GM10847 (cell line): ENCODE data around the gene USP33.
A peak's percentile ranks its signal among the peaks of the same experiment; 100 is the strongest.

Source experiments
- POLR2A ChIP-seq: IDR thresholded peaks from 2 replicates; pipeline ENCODE4 v1.6.1; 2011; ENCODE audit not compliant: insufficient read length; ENCODE audit errors: extremely low read depth

The USP33 gene

GRCh38 chr1:77759071-77760028 is at the start of gene USP33:
TSS of gene USP33 (minus strand) at chr1:77759852. CDS start at chr1:77741697, 18,155 bp downstream.
- TF ChIP-seq POLR2A = peak; percentile 63

- no peak for TF ChIP-seq POLR2A
Measured at GRCh38 chr1:77803371-77803770, 43.7 kb upstream of the USP33 start.

- no peak for TF ChIP-seq POLR2A
Measured at GRCh38 chr1:77802026-77802425, 42.4 kb upstream of the USP33 start.

- no peak for TF ChIP-seq POLR2A
Measured at GRCh38 chr1:77797991-77798390, 38.3 kb upstream of the USP33 start.

GRCh38 chr1:77796695-77797405 is 37.2 kb upstream of the USP33 start:
- no peak for TF ChIP-seq POLR2A

- no peak for TF ChIP-seq POLR2A
Measured at GRCh38 chr1:77794550-77794949, 34.9 kb upstream of the USP33 start.

- no peak for TF ChIP-seq POLR2A
Measured at GRCh38 chr1:77783141-77783540, 23.5 kb upstream of the USP33 start.

- no peak for TF ChIP-seq POLR2A
Measured at GRCh38 chr1:77781683-77782082, 22.0 kb upstream of the USP33 start.

GRCh38 chr1:77779529-77780281 is 20.1 kb upstream of the USP33 start, which contains the start of gene MIGA1:
TSS of gene MIGA1 (plus strand) at chr1:77779649. CDS start at chr1:77783253, 3,604 bp downstream.
- peak; percentile 43 for TF ChIP-seq POLR2A

- TF ChIP-seq POLR2A = no peak
Measured at GRCh38 chr1:77776007-77776700, 16.5 kb upstream of the USP33 start.

- TF ChIP-seq POLR2A = no peak
Measured at GRCh38 chr1:77768006-77768405, 8.4 kb upstream of the USP33 start.

GRCh38 chr1:77762072-77762476 is 2.4 kb upstream of the USP33 start:
- no peak for TF ChIP-seq POLR2A

- no peak for TF ChIP-seq POLR2A
Measured at GRCh38 chr1:77757603-77758002, 2.0 kb downstream of the USP33 start.

GRCh38 chr1:77757066-77757584 is 2.5 kb downstream of the USP33 start:
- TF ChIP-seq POLR2A = no peak
